Measurements from ENCODE around the gene FAM174C.

FAM174C gene

GRCh38 chr19:1263188-1263587, 12.1 kb upstream of the FAM174C start:
- DNase-seq = no peak

- DNase-seq = peak; percentile 26
Measured at GRCh38 chr19:1264801-1265614, 10.3 kb upstream of the FAM174C start.

GRCh38 chr19:1265615-1266128, 9.7 kb upstream of the FAM174C start:
- DNase-seq = no peak

- peak; percentile 88 for DNase-seq
Measured at GRCh38 chr19:1266129-1266915, 9.0 kb upstream of the FAM174C start.

- DNase-seq = peak; percentile 83
Measured at GRCh38 chr19:1266916-1267476, 8.3 kb upstream of the FAM174C start.

- DNase-seq = peak; percentile 49
Measured at GRCh38 chr19:1267477-1268225, 7.7 kb upstream of the FAM174C start.

- DNase-seq = no peak
Measured at GRCh38 chr19:1268226-1269064, 6.9 kb upstream of the FAM174C start.

- DNase-seq = peak; percentile 99
Measured at GRCh38 chr19:1269065-1269477, 6.3 kb upstream of the FAM174C start, which contains the start of gene CIRBP. TSS of gene CIRBP (plus strand) at chr19:1269332. CDS start at chr19:1270934, 1,602 bp downstream.

- peak; percentile 89 for DNase-seq
Measured at GRCh38 chr19:1269478-1270212, 5.7 kb upstream of the FAM174C start.

- no peak for DNase-seq
Measured at GRCh38 chr19:1270213-1270853, 5.0 kb upstream of the FAM174C start.

GRCh38 chr19:1270854-1271527, 4.3 kb upstream of the FAM174C start:
- DNase-seq = no peak

- no peak for DNase-seq
Measured at GRCh38 chr19:1271528-1272422, 3.6 kb upstream of the FAM174C start.

GRCh38 chr19:1272423-1273262, 2.7 kb upstream of the FAM174C start:
- no peak for DNase-seq

GRCh38 chr19:1273263-1274041, 1.9 kb upstream of the FAM174C start:
- no peak for DNase-seq

- no peak for DNase-seq
Measured at GRCh38 chr19:1274081-1274851, 1.1 kb upstream of the FAM174C start.

GRCh38 chr19:1274852-1275259, 474 bp upstream of the FAM174C start:
- no peak for DNase-seq
